DOHH2 (cell line): Measurements from ENCODE around the gene CAPN1.

Experiments
- CTCF ChIP-seq: fragments of 200-600 bp; sonication (generic); IDR thresholded peaks from one replicate; pipeline ENCODE4 v1.5.1; 2014; ENCODE audit warnings: antibody characterized with exemption, mild to moderate bottlenecking, low read depth, low read length; ENCODE audit not compliant: poor library complexity, severe bottlenecking
- EZH2phosphoT487 ChIP-seq: fragments of 200-600 bp; sonication (generic); IDR thresholded peaks from 2 replicates; pipeline ENCODE4 v1.6.1; 2017; ENCODE audit warnings: borderline replicate concordance, mild to moderate bottlenecking, antibody characterized with exemption, low read length, moderate library complexity, mixed read lengths

GRCh38 chr11:65221026-65221425, 39.3 kb downstream of the CAPN1 start:
- TF ChIP-seq CTCF (no peak), EZH2phosphoT487 (no peak)
